C1 segment of cervical spinal cord (tissue), 14 donors: ENCODE measurements around the gene NDUFAF8.

Experiments
- DNase-seq, 14 donors: peaks; one replicate each; lab custom pipeline; 2025; lab: John Stamatoyannopoulos, UW

The NDUFAF8 gene

GRCh38 chr17:81238490-81238814 lies 666 bp upstream of the NDUFAF8 start:
- no peak for DNase-seq

DNA sequence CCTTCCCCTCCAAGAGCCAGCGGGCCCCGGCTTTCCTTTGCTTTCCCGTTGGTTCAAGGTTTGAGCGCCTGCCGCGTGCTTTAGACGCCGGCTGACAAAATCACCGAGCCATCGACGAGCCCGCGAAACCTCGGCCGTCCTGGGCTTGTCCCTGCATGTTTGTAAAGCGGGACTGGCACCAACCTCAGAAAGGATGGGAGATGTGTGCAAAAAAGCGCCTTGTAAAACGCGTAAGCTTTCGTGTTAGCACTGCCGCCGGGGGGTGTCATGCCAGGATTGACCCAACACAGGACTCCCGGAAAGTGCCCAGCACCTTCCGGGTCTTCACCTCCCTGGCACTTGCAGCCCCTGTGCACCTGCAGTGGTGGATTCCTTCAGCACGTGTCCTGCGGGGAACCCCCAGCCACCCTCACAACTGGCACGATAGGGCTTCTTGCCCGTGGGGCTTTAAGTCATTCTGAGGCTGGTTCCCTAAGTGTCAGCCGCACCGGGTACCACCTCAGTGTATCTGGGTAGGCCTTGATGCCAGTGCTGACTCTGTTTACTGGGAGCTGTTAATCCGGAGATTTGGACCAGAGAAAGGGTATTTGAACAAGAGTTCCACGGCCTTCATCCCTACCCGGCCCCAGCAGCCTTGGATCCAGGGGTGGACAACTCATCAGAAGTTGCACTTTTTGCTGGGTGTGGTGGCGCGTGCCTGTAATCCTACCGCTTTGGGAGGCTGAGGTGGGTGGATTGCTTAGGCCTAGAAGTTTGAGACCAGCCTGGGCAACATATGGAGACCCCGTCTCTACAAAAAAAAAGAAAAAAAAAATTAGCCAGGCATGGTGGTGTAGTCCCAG lies 817 bp downstream of the NDUFAF8 start:
- no peak for DNase-seq

DNA sequence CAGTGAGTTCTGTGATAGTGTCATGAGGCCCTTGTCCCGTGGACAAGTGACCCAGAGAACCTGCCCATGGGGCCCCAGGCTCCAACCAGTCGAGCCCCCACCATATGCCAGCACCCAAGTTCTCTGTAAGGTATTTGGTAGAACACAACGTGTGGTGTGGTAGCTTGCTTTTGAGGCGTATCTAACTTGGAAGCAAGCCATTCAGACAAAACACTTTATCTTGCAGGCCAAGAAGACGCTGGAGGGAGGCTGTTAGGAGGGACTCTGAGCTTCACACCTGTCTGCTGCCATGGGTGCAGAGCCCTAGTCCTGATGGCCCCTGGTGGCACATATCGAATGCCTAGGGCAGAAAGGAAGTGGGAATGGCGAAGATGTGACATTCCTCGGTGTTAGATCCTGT lies 1.6 kb downstream of the NDUFAF8 start:
- DNase-seq, result no peak

- DNase-seq, result no peak
Measured at GRCh38 chr17:81241203-81241602, 2.1 kb downstream of the NDUFAF8 start.

GRCh38 chr17:81241648-81242420 lies 2.7 kb downstream of the NDUFAF8 start:
- peak in 6 of 14 donors; percentile 9 to 60 (median 22) for DNase-seq

- no peak for DNase-seq
Measured at GRCh38 chr17:81242421-81243332, 3.6 kb downstream of the NDUFAF8 start.

GRCh38 chr17:81243333-81243664 lies 4.2 kb downstream of the NDUFAF8 start:
- no peak for DNase-seq

GRCh38 chr17:81244358-81245023 lies 5.4 kb downstream of the NDUFAF8 start:
- no peak for DNase-seq

DNA sequence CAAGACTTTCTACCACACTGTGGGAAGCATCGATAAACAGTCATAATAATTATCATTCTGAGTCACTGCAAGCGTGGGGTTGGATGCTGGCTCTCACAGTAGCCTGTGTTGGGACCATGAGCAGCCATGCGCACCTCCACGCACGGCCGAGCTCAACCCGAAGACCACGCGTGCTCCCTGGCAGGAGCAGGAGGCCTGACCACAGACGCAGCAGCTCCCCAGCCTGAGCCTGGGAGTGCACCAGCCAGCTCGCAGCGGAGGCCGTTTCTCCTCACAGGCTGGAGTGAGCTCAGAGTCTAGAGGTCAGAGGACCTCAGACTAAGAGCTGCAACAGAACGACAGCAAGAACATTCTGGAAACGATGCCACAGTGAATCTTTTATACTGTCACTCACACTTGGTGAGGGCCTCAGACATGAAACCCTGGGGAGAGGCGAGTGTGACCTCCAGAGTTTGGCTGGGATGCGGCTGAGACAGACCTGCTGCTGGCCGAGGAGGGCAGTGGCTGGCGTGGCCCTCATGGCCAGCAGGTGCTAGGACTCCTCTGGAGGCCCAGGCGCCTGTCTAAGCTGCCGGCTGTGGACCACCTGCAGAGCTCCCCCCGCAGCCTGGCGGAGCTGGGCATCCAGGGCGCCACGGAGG lies 6.0 kb downstream of the NDUFAF8 start:
- no peak for DNase-seq

GRCh38 chr17:81245665-81246342 lies 6.7 kb downstream of the NDUFAF8 start:
- no peak for DNase-seq

- no peak for DNase-seq
Measured at GRCh38 chr17:81246343-81246670, 7.2 kb downstream of the NDUFAF8 start.

GRCh38 chr17:81246679-81247338 lies 7.7 kb downstream of the NDUFAF8 start:
- DNase-seq, result no peak

GRCh38 chr17:81247339-81247990 lies 8.3 kb downstream of the NDUFAF8 start:
- no peak for DNase-seq

DNA sequence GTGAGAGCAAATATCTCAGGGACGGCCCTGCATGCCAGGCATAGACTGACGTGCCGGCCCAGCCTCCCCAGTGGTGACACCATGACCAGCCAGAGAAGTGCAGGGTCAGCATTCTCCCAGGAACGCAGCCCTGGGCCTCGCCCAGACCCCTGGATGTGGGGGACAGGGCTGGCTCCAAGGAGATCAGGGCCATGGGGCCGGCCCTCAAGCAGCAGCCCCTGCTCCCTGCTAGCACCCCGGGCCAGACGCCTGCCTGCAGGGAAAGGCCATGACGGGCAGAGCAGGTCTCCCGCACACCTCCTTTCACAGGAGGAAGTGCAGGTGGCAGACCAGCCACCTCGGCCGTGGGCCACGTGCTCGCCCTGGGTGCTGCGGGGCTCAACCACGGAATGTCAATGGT lies 9.5 kb downstream of the NDUFAF8 start:
- DNase-seq, result no peak

DNA sequence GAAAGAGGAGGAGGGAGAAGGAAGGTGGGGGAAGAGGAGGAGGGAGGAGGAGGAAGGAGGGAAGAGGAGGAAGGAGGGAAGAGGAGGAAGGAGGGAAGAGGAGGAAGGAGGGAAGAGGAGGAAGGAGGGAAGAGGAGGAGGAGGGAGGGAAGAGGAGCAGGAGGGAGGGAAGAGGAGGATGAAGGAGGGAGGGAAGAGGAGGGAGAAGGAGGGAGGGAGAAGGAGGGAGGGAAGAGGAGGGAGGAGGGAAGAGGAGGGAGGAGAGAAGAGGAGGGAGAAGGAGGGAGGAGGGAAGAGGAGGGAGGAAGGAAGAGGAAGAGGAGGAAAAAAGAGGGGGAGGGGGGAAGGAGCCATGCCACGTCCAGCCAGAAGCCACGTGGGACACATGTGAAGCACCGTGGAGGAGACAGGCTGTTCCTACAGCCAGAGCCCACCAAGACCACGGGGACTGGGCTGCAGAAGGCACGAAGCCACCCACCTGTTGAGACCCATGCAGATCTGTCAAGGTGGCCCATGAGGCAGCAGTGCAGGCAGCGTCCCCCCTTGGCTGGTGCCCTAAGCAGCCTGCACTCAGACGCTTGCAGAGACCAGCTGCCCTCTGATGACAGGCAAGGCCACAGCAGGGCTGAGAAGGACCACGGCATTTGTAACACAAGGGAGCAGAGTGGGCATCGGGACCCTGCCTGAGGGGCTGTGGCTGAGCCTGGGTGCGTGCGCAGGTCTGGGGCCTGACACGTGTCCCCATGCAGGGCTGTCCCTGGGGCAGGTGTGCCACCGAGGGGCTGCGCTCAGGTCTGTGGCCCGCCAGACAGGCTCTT lies 10.3 kb downstream of the NDUFAF8 start:
- no peak for DNase-seq

GRCh38 chr17:81250286-81251093 lies 11.4 kb downstream of the NDUFAF8 start:
- no peak for DNase-seq

DNA sequence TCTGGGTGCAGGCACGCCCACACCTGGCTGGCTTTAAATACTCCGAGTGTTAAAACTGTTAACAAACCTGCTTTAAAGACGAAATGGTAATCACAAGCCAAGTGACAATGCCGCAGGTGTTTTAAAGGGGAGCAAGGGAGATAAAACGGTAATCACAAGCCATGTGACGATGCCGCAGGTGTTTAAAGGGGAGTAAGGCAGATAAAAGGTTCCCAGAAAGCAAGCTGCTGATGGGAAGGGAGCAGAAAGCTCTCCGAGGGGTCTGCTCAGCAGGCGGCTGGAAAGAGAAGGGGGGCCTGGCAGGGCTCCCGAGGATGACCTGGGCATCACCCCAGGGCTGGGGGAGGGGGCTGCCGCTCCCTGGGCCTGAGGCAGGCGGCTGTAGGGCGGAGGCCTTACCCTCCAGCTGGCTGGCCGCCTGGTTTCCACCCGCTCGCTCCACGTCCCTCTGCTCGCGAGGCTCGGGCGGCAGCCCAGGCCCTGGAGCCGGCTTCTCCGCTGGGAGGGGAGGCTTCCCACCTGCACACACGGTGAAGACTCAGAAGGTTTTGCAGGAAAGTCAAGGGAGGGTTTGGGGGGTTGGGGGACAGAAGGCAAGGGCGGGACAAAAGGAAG lies 12.1 kb downstream of the NDUFAF8 start:
- no peak for DNase-seq
